Measurements from ENCODE around the gene HSDL2. TPM values are rescaled to one million over a fixed set of nuclear protein-coding genes. Genes with fewer than 3 reads are reported as not detected.
"Not testable (repeated sequence)": the region's sequence is repeated elsewhere in the genome, so short reads cannot be mapped to it uniquely, and the experiment has no call there.

HSDL2 gene
- total RNA-seq, 2 experiments from 2014 or later = 25.9 to 28.5 TPM

DNA sequence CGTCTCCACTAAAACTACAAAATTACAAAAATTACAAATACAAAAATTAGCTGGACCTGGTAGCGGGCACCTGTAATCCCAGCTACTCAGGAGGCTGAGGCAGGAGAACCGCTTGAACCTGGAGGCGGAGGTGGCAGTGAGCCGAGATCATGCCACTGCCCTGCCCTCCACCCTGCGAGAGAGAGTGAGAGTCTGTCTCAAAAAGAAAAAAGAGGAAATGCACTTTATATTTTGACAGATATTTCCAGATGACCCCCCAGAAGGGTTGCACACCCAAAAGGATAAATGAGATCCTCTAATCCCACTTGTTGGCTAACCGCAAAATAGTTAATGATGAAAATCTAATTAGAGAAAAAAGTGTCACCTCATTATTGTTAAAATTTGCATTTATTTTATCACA lies 2.2 kb downstream of the HSDL2 start:
- H3K4me3 Mint-ChIP-seq = no peak overlapping the region
- CTCF ChIA-PET = no interaction called here
- intact Hi-C loops (cut with micrococcal nuclease) = loop anchor here (5.0 kb wide), 1 partner anchor 720 kb away; the partner anchor contains the start of gene GNG10
- H3K4me1 Mint-ChIP-seq (ENCODE audit: low read depth) = peaks cover 39% of the 10 kb centered on the region
- no peaks in the 10 kb centered on the region for H3K9me3 Mint-ChIP-seq
- H3K27me3 Mint-ChIP-seq (ENCODE audit: low read depth) = no peaks in the 10 kb centered on the region
- H3K36me3 Mint-ChIP-seq (ENCODE audit: low read depth) = no peaks in the 10 kb centered on the region
- DNase-seq = no peak
- no peak overlapping the region for H3K27ac Mint-ChIP-seq

DNA sequence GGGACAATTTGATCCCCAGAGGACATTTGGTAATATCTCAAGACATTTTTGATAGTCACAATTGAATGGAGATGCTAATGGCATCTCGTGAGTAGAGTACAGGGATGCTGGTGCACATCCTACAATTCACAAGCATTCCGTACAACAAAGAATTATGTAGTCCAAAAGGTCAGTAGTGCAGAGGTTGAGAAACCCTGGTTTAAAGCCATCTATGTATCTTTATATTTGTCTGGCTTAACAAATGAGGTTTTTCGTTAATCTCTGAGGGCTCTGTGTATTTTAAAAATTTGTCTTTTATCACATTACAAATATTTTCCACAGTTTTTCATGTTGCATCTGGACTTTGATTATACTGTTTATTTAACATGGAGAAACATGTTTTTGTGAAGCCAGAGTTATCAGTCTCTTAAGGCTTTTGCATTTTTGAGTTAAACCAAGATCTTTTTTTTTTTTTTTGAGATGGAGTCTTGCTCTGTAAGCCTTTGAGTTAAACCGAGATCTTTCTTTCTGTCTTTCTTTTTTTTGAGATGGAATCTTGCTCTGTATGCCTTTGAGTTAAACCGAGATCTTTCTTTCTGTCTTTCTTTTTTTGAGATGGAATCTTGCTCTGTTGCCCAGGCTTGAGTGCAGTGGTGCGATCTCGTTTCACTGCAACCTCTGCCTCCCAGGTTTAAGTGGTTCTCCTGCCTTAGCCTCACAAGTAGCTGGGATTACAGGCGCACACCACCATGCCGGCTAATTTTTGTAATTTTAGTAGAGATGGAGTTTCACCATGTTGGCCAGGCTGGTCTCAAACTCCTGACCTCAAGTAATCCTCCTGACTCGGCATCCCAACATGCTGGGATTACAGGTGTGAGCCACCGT lies 2.8 kb downstream of the HSDL2 start:
- CTCF ChIA-PET = no interaction called here
- Mint-ChIP-seq H3K4me3 (no peak overlapping the region), H3K4me1 (ENCODE audit: low read depth) (peaks cover 32% of the 10 kb centered on the region), H3K9me3 (no peaks in the 10 kb centered on the region), H3K27ac (no peak overlapping the region), H3K36me3 (ENCODE audit: low read depth) (peaks cover 1% of the 10 kb centered on the region), H3K27me3 (ENCODE audit: low read depth) (no peaks in the 10 kb centered on the region)
- intact Hi-C loops (cut with micrococcal nuclease) = loop anchor here (5.0 kb wide), 1 partner anchor 720 kb away; the partner anchor contains the start of gene GNG10
- no peak for DNase-seq

DNA sequence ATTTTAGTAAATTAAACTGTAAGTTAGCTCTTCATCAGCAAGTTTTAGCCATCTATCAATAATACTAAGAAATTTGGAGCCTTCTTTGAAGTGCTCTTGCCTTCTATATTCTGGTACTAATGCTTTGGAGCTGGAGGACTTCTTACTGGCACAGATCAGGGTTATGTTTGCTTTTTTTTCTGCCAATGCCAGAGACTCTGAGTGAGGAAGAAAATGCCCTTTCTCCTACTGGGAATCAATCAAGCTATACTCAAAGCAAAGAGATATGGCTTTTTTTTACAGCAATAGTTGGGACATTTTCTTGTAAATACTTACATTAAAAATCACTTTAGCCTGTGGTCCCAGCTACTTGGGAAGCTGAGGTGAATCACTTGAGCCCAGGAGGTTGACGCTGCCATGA lies 4.3 kb downstream of the HSDL2 start:
- Mint-ChIP-seq H3K27me3 (ENCODE audit: low read depth) (no peaks in the 10 kb centered on the region), H3K36me3 (ENCODE audit: low read depth) (peaks cover 1% of the 10 kb centered on the region), H3K4me1 (ENCODE audit: low read depth) (peaks cover 20% of the 10 kb centered on the region), H3K9me3 (no peaks in the 10 kb centered on the region), H3K4me3 (no peak overlapping the region), H3K27ac (no peak overlapping the region)
- intact Hi-C loops (cut with micrococcal nuclease) = loop anchor here (5.0 kb wide), 1 partner anchor 722 kb away; the partner anchor contains the start of gene GNG10
- no peak for DNase-seq
- CTCF ChIA-PET = interaction anchor here (0.6 kb wide), 1 partner anchor 79 kb away, joined by 3 read pairs; no protein-coding TSS in a partner anchor

DNA sequence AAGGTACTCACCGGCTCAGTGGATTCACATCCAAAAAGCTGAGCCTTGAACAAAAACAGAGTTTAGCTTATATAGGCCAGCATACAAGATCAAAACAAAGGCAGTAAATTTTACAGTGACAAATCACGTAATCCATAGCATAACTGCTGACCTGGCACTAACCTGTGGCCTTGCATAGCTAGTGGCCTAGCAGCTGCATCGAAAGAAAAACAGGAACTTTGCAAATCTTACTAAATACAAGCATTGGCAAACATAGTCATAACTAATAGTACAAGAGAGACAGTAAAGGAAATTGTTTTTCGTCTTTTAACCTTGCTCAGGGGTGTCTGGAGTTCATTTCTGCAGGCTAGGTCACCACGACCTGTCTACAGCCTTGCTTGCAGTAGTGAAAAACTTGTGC lies 4.8 kb downstream of the HSDL2 start:
- no peaks in the 10 kb centered on the region for H3K27me3 Mint-ChIP-seq (ENCODE audit: low read depth)
- no peak overlapping the region for H3K27ac Mint-ChIP-seq
- no peak overlapping the region for H3K4me3 Mint-ChIP-seq
- no peaks in the 10 kb centered on the region for H3K9me3 Mint-ChIP-seq
- intact Hi-C loops (cut with micrococcal nuclease) = loop anchor here (5.0 kb wide), 1 partner anchor 722 kb away; the partner anchor contains the start of gene GNG10
- CTCF ChIA-PET = interaction anchor here (0.6 kb wide), 1 partner anchor 79 kb away, joined by 3 read pairs; no protein-coding TSS in a partner anchor
- peaks cover 1% of the 10 kb centered on the region for H3K36me3 Mint-ChIP-seq (ENCODE audit: low read depth)
- peaks cover 20% of the 10 kb centered on the region for H3K4me1 Mint-ChIP-seq (ENCODE audit: low read depth)
- no peak for DNase-seq

DNA sequence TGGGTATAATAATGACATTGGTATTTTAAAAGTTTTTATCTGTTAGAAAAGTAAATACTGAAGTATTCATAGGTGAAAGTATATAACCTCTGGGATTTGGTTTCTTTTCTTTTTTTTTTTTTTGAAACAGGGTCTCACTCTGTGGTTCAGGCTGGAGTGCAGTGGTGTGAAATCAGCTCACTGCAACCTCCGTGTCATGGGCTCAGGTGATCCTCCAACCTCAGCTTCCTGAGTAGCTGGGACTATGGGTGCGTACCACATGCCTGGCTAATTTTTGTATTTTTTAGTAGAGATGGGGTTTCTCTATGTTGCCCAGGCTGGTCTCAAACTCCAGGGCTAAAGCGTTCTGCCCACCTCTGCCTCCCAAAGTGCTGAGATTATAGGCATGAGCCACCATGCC lies 7.2 kb downstream of the HSDL2 start:
- no peak overlapping the region for H3K4me3 Mint-ChIP-seq
- intact Hi-C loops (cut with micrococcal nuclease) = no loop called here
- H3K27ac Mint-ChIP-seq = no peak overlapping the region
- H3K4me1 Mint-ChIP-seq (ENCODE audit: low read depth) = peaks cover 9% of the 10 kb centered on the region
- H3K27me3 Mint-ChIP-seq (ENCODE audit: low read depth) = no peaks in the 10 kb centered on the region
- H3K36me3 Mint-ChIP-seq (ENCODE audit: low read depth) = peaks cover 1% of the 10 kb centered on the region
- no peaks in the 10 kb centered on the region for H3K9me3 Mint-ChIP-seq
- DNase-seq = no peak
- CTCF ChIA-PET = interaction anchor here (0.5 kb wide), 1 partner anchor 135 kb away, joined by 3 read pairs; no protein-coding TSS in a partner anchor

DNA sequence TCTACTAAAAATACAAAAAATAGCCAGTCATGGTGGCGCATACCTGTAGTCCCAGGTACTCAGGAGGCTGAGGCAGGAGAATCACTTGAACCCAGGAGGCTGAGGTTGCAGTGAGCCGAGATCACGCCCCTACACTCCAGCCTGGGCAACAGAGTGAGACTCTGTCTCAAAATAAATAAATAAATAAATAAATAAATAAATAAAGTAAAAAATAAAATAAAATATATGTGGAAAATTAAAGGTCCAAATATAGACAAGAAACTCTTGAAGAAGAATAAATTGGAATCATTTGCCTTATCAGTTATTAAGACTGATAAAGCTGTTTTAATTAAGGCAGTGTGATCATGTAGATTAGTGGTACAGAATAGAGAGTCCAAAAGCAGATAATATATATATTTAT lies 10.0 kb downstream of the HSDL2 start:
- DNase-seq; H3K27me3 Mint-ChIP-seq (ENCODE audit: low read depth); H3K36me3 Mint-ChIP-seq (ENCODE audit: low read depth); H3K4me3 Mint-ChIP-seq; H3K27ac Mint-ChIP-seq; H3K4me1 Mint-ChIP-seq (ENCODE audit: low read depth); CTCF ChIA-PET; H3K9me3 Mint-ChIP-seq; intact Hi-C loops (cut with micrococcal nuclease): not testable (repeated sequence)

DNA sequence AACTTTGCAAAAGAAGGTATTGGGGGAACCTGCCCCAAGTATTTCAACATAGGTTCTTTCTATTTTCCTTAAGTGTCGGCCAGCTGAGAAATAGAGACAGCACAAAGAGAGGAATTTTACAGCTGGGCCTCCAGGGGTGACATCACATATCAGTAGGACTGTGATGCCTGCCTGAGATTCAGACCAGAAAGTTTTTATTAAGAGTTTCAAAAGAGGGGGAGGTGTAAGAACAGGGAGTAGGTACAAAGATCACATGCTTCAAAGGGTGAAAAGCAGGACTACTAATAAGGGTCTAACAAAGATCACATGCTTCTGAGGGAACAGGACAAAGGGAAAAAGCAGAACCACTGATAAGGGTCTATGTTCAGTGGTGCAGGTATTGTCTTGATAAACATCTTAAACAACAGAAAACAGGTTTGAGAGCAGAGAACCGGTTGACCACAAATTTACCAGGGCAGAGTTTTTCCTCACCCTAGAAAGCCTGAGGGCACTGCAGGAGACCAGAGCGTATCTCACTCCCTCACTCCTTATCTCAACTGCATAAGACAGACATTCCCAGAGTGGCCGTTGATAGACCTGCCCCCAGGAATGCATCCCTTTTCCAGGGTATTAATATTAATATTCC lies 12.1 kb downstream of the HSDL2 start:
- H3K4me1 Mint-ChIP-seq (ENCODE audit: low read depth); H3K27ac Mint-ChIP-seq; H3K27me3 Mint-ChIP-seq (ENCODE audit: low read depth); H3K36me3 Mint-ChIP-seq (ENCODE audit: low read depth); H3K4me3 Mint-ChIP-seq; CTCF ChIA-PET; DNase-seq; intact Hi-C loops (cut with micrococcal nuclease); H3K9me3 Mint-ChIP-seq: not testable (repeated sequence)

DNA sequence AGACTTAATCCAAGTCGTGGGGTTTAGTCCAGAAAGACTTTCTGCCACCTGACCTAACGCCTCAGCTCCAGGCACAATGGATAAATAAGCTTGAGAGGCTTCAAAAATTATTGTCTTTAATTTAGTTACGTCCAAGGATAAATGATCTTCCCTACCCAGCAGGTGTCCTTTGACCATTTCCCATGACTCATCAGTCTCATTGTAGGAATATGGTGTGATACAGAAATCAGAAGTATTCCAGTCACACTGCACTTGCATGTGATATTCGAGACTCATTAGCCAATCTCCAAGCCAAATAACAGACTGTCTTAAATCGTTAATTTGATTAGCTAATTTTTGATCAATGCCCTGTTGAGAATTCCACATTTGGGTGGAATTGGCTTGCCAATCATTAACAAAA lies 13.2 kb downstream of the HSDL2 start:
- CTCF ChIA-PET = interaction anchor here (0.7 kb wide), 1 partner anchor 32 kb away, joined by 3 read pairs; no protein-coding TSS in a partner anchor
- H3K4me3 Mint-ChIP-seq = not testable (repeated sequence)

DNA sequence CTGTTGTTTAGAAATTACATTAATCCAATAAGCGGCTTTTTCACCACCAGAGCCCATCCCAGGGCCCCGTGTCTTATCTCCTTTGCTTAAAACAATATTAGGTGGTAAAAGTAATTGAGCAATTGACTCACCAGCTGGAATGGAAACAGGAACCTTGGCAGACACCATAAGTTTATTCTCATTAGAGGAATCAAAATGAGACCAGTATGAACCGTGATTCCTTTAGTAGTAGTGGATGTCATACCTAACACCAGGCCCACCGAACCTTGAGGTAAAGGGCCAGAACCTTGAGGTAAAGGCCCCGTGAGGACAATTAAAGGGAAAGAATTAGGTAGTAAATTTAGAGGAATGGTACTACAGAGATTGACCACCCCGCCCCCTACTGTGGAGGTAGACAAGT lies 16.5 kb downstream of the HSDL2 start:
- Mint-ChIP-seq H3K4me1 (ENCODE audit: low read depth) (no peaks in the 10 kb centered on the region), H3K36me3 (ENCODE audit: low read depth) (peaks cover 8% of the 10 kb centered on the region), H3K27me3 (ENCODE audit: low read depth) (no peaks in the 10 kb centered on the region), H3K27ac (no peak overlapping the region), H3K4me3 (no peak overlapping the region), H3K9me3 (peaks cover 14% of the 10 kb centered on the region)
- intact Hi-C loops (cut with micrococcal nuclease) = no loop called here
- DNase-seq = no peak
- CTCF ChIA-PET = no interaction called here

More for the DNA sequence above, 13.2 kb downstream of the HSDL2 start:
- H3K27ac Mint-ChIP-seq; H3K9me3 Mint-ChIP-seq; H3K36me3 Mint-ChIP-seq (ENCODE audit: low read depth); intact Hi-C loops (cut with micrococcal nuclease); H3K27me3 Mint-ChIP-seq (ENCODE audit: low read depth); H3K4me1 Mint-ChIP-seq (ENCODE audit: low read depth); DNase-seq: not testable (repeated sequence)

DNA sequence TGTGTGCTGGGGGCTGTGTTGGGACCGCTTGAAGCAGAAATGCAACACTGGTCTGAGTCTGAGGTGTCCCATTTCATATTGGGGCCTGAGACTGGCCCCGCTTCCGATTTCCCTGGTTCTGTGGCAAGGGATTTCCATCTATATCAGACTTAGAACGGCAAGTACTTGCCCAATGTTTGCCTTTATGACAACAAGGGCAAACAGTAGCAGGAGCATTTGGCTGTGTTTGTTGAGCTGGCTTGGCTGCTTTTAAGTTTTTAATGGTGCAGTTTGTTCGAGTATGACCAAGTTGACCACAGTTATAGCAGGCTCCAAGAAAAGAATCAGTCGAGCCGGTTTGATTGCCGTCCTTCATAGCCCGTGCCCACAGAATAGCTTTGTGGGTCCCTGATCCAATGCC lies 17.0 kb downstream of the HSDL2 start:
- no peak overlapping the region for H3K4me3 Mint-ChIP-seq
- CTCF ChIA-PET = no interaction called here
- peaks cover 14% of the 10 kb centered on the region for H3K9me3 Mint-ChIP-seq
- H3K27ac Mint-ChIP-seq = no peak overlapping the region
- H3K36me3 Mint-ChIP-seq (ENCODE audit: low read depth) = peaks cover 8% of the 10 kb centered on the region
- no peak for DNase-seq
- intact Hi-C loops (cut with micrococcal nuclease) = no loop called here
- H3K27me3 Mint-ChIP-seq (ENCODE audit: low read depth) = no peaks in the 10 kb centered on the region
- H3K4me1 Mint-ChIP-seq (ENCODE audit: low read depth) = no peaks in the 10 kb centered on the region

DNA sequence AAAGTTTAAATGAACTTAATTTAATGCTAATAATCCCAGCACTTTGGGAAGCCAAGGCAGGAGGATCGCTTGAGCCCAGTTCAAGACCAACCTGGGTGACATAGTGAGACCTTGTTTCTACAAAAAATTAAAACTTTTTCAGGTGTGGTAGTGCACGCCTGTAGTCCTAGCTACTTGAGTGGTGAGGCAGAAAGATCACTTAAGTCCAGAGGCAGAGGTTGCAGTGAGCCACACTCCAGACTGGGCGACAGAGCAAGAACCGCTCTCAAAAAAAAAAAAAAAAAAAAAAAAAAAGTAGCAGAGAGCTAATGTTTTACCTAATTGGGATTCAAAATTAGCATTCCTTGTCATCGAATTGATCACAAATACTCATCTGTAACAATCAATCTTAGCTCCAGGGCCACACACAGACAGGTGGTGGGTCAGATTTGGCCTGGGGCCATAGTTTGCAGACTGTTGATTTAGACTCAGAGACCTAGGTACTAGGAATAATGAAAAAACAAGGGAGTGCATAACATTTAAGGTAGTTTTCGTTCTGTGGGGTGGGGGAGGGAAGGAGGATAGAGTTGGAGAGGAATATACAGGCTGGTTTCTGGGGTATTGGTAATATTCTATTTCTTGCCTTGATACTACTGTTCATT lies 21.4 kb downstream of the HSDL2 start:
- peaks cover 8% of the 10 kb centered on the region for H3K36me3 Mint-ChIP-seq (ENCODE audit: low read depth)
- H3K27me3 Mint-ChIP-seq (ENCODE audit: low read depth) = no peaks in the 10 kb centered on the region
- no peak overlapping the region for H3K27ac Mint-ChIP-seq
- no peak overlapping the region for H3K4me3 Mint-ChIP-seq
- H3K9me3 Mint-ChIP-seq = peaks cover 14% of the 10 kb centered on the region
- intact Hi-C loops (cut with micrococcal nuclease) = no loop called here
- DNase-seq = no peak
- CTCF ChIA-PET = no interaction called here
- no peaks in the 10 kb centered on the region for H3K4me1 Mint-ChIP-seq (ENCODE audit: low read depth)

DNA sequence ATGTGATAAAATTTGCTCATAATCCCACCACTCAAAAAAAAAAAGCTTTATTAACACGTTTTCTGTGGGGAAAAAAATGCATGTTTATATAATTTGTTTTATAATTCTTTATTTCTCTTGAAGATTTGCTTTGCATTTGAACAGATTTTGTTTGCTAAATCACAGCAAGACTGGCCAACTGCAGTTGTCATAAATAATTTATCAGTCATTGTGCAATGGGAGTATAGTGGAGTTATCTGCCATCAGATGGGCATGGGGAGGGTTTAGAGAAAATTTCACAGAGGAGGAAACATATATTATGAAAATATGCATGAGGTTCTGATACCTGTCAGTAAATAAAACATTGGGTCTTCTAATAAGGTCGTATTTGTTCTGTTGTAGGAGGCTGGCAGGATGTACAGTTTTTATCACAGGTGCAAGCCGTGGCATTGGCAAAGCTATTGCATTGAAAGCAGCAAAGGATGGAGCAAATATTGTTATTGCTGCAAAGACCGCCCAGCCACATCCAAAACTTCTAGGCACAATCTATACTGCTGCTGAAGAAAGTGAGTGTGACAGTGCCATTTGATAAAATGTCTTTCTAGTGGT lies 23.8 kb downstream of the HSDL2 start:
- no peak for DNase-seq
- intact Hi-C loops (cut with micrococcal nuclease) = no loop called here
- CTCF ChIA-PET = interaction anchor here (0.7 kb wide), 1 partner anchor 510 kb away, joined by 3 read pairs; no protein-coding TSS in a partner anchor
- H3K4me1 Mint-ChIP-seq (ENCODE audit: low read depth) = no peaks in the 10 kb centered on the region
- H3K27ac Mint-ChIP-seq = no peak overlapping the region
- H3K36me3 Mint-ChIP-seq (ENCODE audit: low read depth) = peaks cover 5% of the 10 kb centered on the region
- peaks cover 6% of the 10 kb centered on the region for H3K9me3 Mint-ChIP-seq
- H3K4me3 Mint-ChIP-seq = no peak overlapping the region
- no peaks in the 10 kb centered on the region for H3K27me3 Mint-ChIP-seq (ENCODE audit: low read depth)

Data from activated naive CD4-positive, alpha-beta T cell treated with anti-CD3 and anti-CD28 coated beads for 36 hours (primary cell).